Ishikawa (cell line): Measurements from ENCODE around the gene RHOT2.

ENCODE experiments used
- CEBPB ChIP-seq: IDR thresholded peaks from 2 replicates; pipeline ENCODE4 v1.6.1; 2012
- CREB1 ChIP-seq: IDR thresholded peaks from 2 replicates; pipeline ENCODE4 v1.6.1; 2012; ENCODE audit warnings: low read depth
- EGR1 ChIP-seq: IDR thresholded peaks from 2 replicates; pipeline ENCODE4 v1.6.1; 2012
- EP300 ChIP-seq: IDR thresholded peaks from 2 replicates; pipeline ENCODE4 v1.6.1; 2012; ENCODE audit warnings: borderline replicate concordance
- MAX ChIP-seq: IDR thresholded peaks from 2 replicates; pipeline ENCODE4 v1.6.1; 2012
- RAD21 ChIP-seq: IDR thresholded peaks from 2 replicates; pipeline ENCODE4 v1.6.1; 2012; ENCODE audit warnings: low read depth
- TF ChIP-seq, protein P1 (sequence below): IDR thresholded peaks from 2 replicates; pipeline ENCODE4 v1.6.1; 2012
- TF ChIP-seq, protein P2 (sequence below): IDR thresholded peaks from 2 replicates; pipeline ENCODE4 v1.6.1; 2012; ENCODE audit warnings: low read depth, mild to moderate bottlenecking

- TF ChIP-seq RAD21: no peak
- TF ChIP-seq CEBPB: no peak
- TF ChIP-seq, protein P1, sequence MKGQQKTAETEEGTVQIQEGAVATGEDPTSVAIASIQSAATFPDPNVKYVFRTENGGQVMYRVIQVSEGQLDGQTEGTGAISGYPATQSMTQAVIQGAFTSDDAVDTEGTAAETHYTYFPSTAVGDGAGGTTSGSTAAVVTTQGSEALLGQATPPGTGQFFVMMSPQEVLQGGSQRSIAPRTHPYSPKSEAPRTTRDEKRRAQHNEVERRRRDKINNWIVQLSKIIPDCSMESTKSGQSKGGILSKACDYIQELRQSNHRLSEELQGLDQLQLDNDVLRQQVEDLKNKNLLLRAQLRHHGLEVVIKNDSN: no peak
- no peak for TF ChIP-seq EP300
- TF ChIP-seq, protein P2, sequence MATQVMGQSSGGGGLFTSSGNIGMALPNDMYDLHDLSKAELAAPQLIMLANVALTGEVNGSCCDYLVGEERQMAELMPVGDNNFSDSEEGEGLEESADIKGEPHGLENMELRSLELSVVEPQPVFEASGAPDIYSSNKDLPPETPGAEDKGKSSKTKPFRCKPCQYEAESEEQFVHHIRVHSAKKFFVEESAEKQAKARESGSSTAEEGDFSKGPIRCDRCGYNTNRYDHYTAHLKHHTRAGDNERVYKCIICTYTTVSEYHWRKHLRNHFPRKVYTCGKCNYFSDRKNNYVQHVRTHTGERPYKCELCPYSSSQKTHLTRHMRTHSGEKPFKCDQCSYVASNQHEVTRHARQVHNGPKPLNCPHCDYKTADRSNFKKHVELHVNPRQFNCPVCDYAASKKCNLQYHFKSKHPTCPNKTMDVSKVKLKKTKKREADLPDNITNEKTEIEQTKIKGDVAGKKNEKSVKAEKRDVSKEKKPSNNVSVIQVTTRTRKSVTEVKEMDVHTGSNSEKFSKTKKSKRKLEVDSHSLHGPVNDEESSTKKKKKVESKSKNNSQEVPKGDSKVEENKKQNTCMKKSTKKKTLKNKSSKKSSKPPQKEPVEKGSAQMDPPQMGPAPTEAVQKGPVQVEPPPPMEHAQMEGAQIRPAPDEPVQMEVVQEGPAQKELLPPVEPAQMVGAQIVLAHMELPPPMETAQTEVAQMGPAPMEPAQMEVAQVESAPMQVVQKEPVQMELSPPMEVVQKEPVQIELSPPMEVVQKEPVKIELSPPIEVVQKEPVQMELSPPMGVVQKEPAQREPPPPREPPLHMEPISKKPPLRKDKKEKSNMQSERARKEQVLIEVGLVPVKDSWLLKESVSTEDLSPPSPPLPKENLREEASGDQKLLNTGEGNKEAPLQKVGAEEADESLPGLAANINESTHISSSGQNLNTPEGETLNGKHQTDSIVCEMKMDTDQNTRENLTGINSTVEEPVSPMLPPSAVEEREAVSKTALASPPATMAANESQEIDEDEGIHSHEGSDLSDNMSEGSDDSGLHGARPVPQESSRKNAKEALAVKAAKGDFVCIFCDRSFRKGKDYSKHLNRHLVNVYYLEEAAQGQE: no peak
- no peak for TF ChIP-seq EGR1
- TF ChIP-seq MAX: no peak
- no peak for TF ChIP-seq CREB1
Measured at GRCh38 chr16:669666-670065, 1.7 kb downstream of the RHOT2 start.
